Pancreas (tissue), 10 donors: ENCODE results near the gene PAPSS2. TPM values are rescaled to one million over a fixed set of nuclear protein-coding genes. Genes with fewer than 3 reads are reported as not detected.
"Not testable (repeated sequence)": the region's sequence is repeated elsewhere in the genome, so short reads cannot be mapped to it uniquely, and the experiment has no call there.

Experiments used
- ATAC-seq, 4 donors: fragments of 200-7000 bp; cut with Tn5 transposase; one replicate each; pipeline versions ENCODE4 v1.8.0 to v1.9.1; 2020; ENCODE audit warnings: mild to moderate bottlenecking in 4 of 4, moderate library complexity in 4 of 4
- DNase-seq, 6 donors: peaks; one replicate each; pipeline ENCODE4 v3.0.0-alpha.2; 2020
- FAIRE-seq: peaks from 2 replicates; lab custom pipeline; 2012; peaks lifted over from hg19 to GRCh38; lab: Jason Lieb, UNC
- H3K27ac ChIP-seq, 4 donors: fragments of 200-600 bp; sonication (generic); 1 replicate in 3 of 4; 2 replicates in 1 of 4; pipeline versions ENCODE4 v1.5.0 to v1.8.0; 2020
- H3K27me3 ChIP-seq, 4 donors: fragments of 200-600 bp; one replicate each; pipeline ENCODE4 v1.8.0; 2021
- H3K36me3 ChIP-seq, 3 donors: fragments of 200-600 bp; sonication (generic) in 1 of 3; one replicate each; pipeline versions ENCODE4 v1.5.0 to v1.8.0; 2020 to 2021
- H3K4me1 ChIP-seq, 3 donors: fragments of 200-600 bp; one replicate each; pipeline ENCODE4 v1.8.0; 2021
- H3K4me3 ChIP-seq, 4 donors: fragments of 200-600 bp; sonication (generic) in 2 of 4; one replicate each; pipeline versions ENCODE4 v1.5.0 to v1.8.0; 2020 to 2021
- H3K9me3 ChIP-seq, 4 donors: fragments of 200-600 bp; one replicate each; pipeline ENCODE4 v1.8.0; 2021
- WGBS, 2 donors: extraction: QIAGEN DNeasy Blood & Tissue Kit; methylation state at CpG; one replicate each; pipeline ENCODE4 v1.1.7; 2013; 5-methylcytosine and 5-hydroxymethylcytosine counted together
- intact Hi-C, 3 donors: fragments of 100-400 bp; cut with DNase I; formaldehyde crosslinking; loops; one replicate each; pipeline versions ENCODE4 v1.11.1 to v1.14.2; 2022
- polyA plus RNA-seq, 2 donors: library from polyadenylated mRNA; stranded (reverse); fragments of 200-250 nt; gene quantifications; one replicate each; pipeline ENCODE4 v1.2.3, GENCODE V29; 2013
- total RNA-seq, 6 donors: library from RNA; stranded (reverse); fragmentation: NEBNext Ultra II Directional in 4 of 6; extraction: Animal tissue kit (Norgen Biotek cat#: 25700) in 4 of 6; gene quantifications; one replicate each; pipeline versions ENCODE4 v1.2.1 to v1.2.4, GENCODE V29; 2021 to 2023
- TF ChIP-seq, protein P1 (sequence below), 4 donors: fragments of 200-600 bp; sonication (generic) in 3 of 4; IDR thresholded peaks; one replicate each; pipeline versions ENCODE4 v1.5.0 to v1.8.0; 2021; ENCODE audit warnings: antibody characterized with exemption in 4 of 4
- donor health status: healthy with polysubstance abuse.
- donor health status: DM: no; HTN: no; CAD: no; lungs with moderate emphysema.
- donor health status: DM: no; HTN: no; CAD: no.
- donor health status: control.
- donor health status: control.
- donor health status: Bipolar disorder and iron deficiency.
- donor health status: DM: yes; HTN: yes; CAD: no.
- donor health status: DM: no; HTN: no; CAD: no.
- donor health status: DM: no; HTN: no; CAD: no.
- donor health status: DM: yes; HTN: yes; CAD: no.

PAPSS2 gene
- total and polyA plus RNA-seq, 8 donors = 10.0 to 54.7 (median 39.9) TPM

- Histone ChIP-seq H3K36me3 (no peaks in the 10 kb centered on the region), H3K4me1 (peaks cover 0 to 12% (median 0%) of the 10 kb centered on the region in 3 donors), H3K4me3 (no peak overlapping the region), H3K27ac (peak overlapping the region in 1 of 4 donors; percentile 86), H3K9me3 (no peaks in the 10 kb centered on the region), H3K27me3 (no peaks in the 10 kb centered on the region)
- intact Hi-C loops = no loop called here
- TF ChIP-seq, protein P1, sequence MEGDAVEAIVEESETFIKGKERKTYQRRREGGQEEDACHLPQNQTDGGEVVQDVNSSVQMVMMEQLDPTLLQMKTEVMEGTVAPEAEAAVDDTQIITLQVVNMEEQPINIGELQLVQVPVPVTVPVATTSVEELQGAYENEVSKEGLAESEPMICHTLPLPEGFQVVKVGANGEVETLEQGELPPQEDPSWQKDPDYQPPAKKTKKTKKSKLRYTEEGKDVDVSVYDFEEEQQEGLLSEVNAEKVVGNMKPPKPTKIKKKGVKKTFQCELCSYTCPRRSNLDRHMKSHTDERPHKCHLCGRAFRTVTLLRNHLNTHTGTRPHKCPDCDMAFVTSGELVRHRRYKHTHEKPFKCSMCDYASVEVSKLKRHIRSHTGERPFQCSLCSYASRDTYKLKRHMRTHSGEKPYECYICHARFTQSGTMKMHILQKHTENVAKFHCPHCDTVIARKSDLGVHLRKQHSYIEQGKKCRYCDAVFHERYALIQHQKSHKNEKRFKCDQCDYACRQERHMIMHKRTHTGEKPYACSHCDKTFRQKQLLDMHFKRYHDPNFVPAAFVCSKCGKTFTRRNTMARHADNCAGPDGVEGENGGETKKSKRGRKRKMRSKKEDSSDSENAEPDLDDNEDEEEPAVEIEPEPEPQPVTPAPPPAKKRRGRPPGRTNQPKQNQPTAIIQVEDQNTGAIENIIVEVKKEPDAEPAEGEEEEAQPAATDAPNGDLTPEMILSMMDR (IDR thresholded peaks at IDR 0.05) = no peak
- 91 to 99% methylated on average over 1 of the region's 1 CpG for WGBS, 2 donors
- DNase-seq (no peak), FAIRE-seq (no peak), ATAC-seq (no peak)
Measured at GRCh38 chr10:87617503-87617902, 42.2 kb upstream of the PAPSS2 start.

GRCh38 chr10:87618566-87619423, 40.9 kb upstream of the PAPSS2 start:
- Histone ChIP-seq H3K36me3 (no peaks in the 10 kb centered on the region), H3K27me3 (no peaks in the 10 kb centered on the region), H3K9me3 (no peaks in the 10 kb centered on the region), H3K4me1 (peaks cover 0 to 12% (median 0%) of the 10 kb centered on the region in 3 donors), H3K27ac (peak overlapping the region in 3 of 4 donors; percentile 33 to 86 (median 75)), H3K4me3 (peak overlapping the region in 1 of 4 donors; percentile 12)
- TF ChIP-seq, protein P1 (IDR thresholded peaks at IDR 0.05) = no peak
- FAIRE-seq = no peak
- 47 to 51% methylated on average over 11 of the region's 11 CpGs for WGBS, 2 donors
- DNase-seq = peak; percentile 37 to 88 (median 70)
- peak; percentile 87 to 94 (median 92) for ATAC-seq
- intact Hi-C loops = no loop called here

GRCh38 chr10:87619705-87620104, 40.0 kb upstream of the PAPSS2 start:
- no peaks in the 10 kb centered on the region for H3K36me3 ChIP-seq
- FAIRE-seq (no peak), ATAC-seq (no peak), DNase-seq (no peak)
- no peaks in the 10 kb centered on the region for H3K9me3 ChIP-seq
- no peak overlapping the region for H3K27ac ChIP-seq
- no peak overlapping the region for H3K4me3 ChIP-seq
- WGBS, 2 donors = 91 to 92% methylated on average over 5 of the region's 5 CpGs
- intact Hi-C loops = no loop called here
- TF ChIP-seq, protein P1 (IDR thresholded peaks at IDR 0.05) = no peak
- H3K27me3 ChIP-seq = no peaks in the 10 kb centered on the region
- H3K4me1 ChIP-seq = peaks cover 0 to 12% (median 0%) of the 10 kb centered on the region in 3 donors

- H3K27ac ChIP-seq, FAIRE-seq: not testable (repeated sequence)
Measured at GRCh38 chr10:87621440-87621839, 38.2 kb upstream of the PAPSS2 start.

DNA sequence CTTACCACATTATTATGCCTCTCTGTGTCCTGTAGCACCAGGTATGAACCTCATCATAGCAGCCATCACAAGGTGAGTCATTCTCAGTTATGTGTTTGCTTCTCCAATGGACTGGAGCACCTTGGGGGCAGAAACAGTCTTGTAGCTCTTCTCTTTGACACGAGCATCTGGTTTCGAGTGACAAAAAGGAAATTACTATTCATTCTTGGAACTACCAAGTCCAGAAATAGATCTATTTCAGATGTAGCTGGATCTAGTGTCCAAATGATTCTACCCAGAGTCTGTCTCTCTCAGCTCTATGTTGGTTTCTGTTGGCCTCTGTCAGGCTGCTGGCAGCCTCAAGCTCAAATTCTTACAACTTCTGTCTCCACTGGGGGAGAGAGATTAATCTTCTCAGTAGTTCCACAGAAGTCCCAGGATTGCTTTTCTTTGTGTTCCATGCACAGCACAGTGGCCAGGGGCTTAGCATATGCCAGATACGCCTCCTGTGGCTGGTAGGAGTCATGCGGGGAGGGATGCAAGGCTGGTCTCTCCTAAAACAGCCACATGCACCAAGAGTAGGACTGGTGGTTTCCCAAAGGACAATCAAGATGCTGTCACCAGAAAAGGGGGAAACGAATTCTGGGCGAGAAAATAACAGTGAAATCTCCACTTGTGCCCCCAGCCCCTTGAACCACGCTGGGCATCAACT, 37.2 kb upstream of the PAPSS2 start:
- Histone ChIP-seq H3K36me3 (no peaks in the 10 kb centered on the region), H3K4me1 (peaks cover 0 to 12% (median 0%) of the 10 kb centered on the region in 3 donors), H3K9me3 (no peaks in the 10 kb centered on the region), H3K27me3 (no peaks in the 10 kb centered on the region), H3K27ac (no peak overlapping the region), H3K4me3 (no peak overlapping the region)
- intact Hi-C loops = no loop called here
- TF ChIP-seq, protein P1 (IDR thresholded peaks at IDR 0.05) = no peak
- DNase-seq (no peak), ATAC-seq (no peak), FAIRE-seq (no peak)
- WGBS, 2 donors = 86 to 92% methylated on average over 7 of the region's 7 CpGs

More at GRCh38 chr10:87621440-87621839, 38.2 kb upstream of the PAPSS2 start:
- H3K9me3 ChIP-seq, intact Hi-C loops, ATAC-seq, DNase-seq, H3K4me3 ChIP-seq, H3K36me3 ChIP-seq, H3K27me3 ChIP-seq: not testable (repeated sequence)
- peaks cover 0 to 12% (median 0%) of the 10 kb centered on the region in 3 donors for H3K4me1 ChIP-seq
